Mesendoderm (in vitro differentiated cells): Measurements from ENCODE around the gene SEMA4A.

Source experiments
- DNase-seq: peaks from one replicate; pipeline ENCODE4 v3.0.0; 2013
- H2AK5ac ChIP-seq: 2 replicates; pipeline ENCODE4 v1.6.1; 2013; ENCODE audit warnings: low read length, inconsistent platforms
- H2BK120ac ChIP-seq: 2 replicates; pipeline ENCODE4 v1.6.1; 2013; ENCODE audit warnings: low read depth, mild to moderate bottlenecking, low read length, moderate library complexity, mixed read lengths
- H2BK15ac ChIP-seq: replicated peaks from 2 replicates; pipeline ENCODE4 v1.6.1; 2013; ENCODE audit warnings: low read depth, mild to moderate bottlenecking, moderate library complexity
- H2BK5ac ChIP-seq: 2 replicates; pipeline ENCODE4 v1.6.1; 2013; ENCODE audit warnings: low read length, inconsistent platforms
- H3K18ac ChIP-seq: 2 replicates; pipeline ENCODE4 v1.6.1; 2013; ENCODE audit warnings: mild to moderate bottlenecking, low read length, mixed read lengths
- H3K23ac ChIP-seq: one replicate; pipeline ENCODE4 v1.6.1; 2013; ENCODE audit warnings: low read length
- H3K27ac ChIP-seq: 2 replicates; pipeline ENCODE4 v1.5.1; 2013; ENCODE audit warnings: low read depth, mild to moderate bottlenecking, inconsistent platforms, low read length, moderate library complexity
- H3K27me3 ChIP-seq: 2 replicates; pipeline ENCODE4 v1.6.1; 2013; ENCODE audit warnings: low read length, control low read depth, mild to moderate bottlenecking, inconsistent platforms; ENCODE audit not compliant: insufficient read depth, poor library complexity
- H3K36me3 ChIP-seq: 2 replicates; pipeline ENCODE4 v1.6.1; 2013; ENCODE audit warnings: low read length, inconsistent platforms; ENCODE audit not compliant: control insufficient read depth, insufficient read depth
- H3K4ac ChIP-seq: one replicate; pipeline ENCODE4 v1.6.1; 2013; ENCODE audit warnings: low read depth, mild to moderate bottlenecking, low read length, moderate library complexity
- H3K4me1 ChIP-seq: 2 replicates; pipeline ENCODE4 v1.6.1; 2013; ENCODE audit warnings: low read depth, low read length, inconsistent platforms; ENCODE audit not compliant: control insufficient read depth
- H3K4me2 ChIP-seq: 2 replicates; pipeline ENCODE4 v1.6.1; 2013; ENCODE audit warnings: low read length
- H3K4me3 ChIP-seq: 2 replicates; pipeline ENCODE4 v1.5.1; 2013; ENCODE audit warnings: mild to moderate bottlenecking, low read length
- H3K56ac ChIP-seq: one replicate; pipeline ENCODE4 v1.6.1; 2013; ENCODE audit warnings: low read length
- H3K79me1 ChIP-seq: 2 replicates; pipeline ENCODE4 v1.6.1; 2013; ENCODE audit warnings: low read length, inconsistent platforms
- H3K79me2 ChIP-seq: 2 replicates; pipeline ENCODE4 v1.6.1; 2013; ENCODE audit warnings: mild to moderate bottlenecking, low read length; ENCODE audit not compliant: control insufficient read depth, insufficient read depth
- H3K9ac ChIP-seq: 2 replicates; pipeline ENCODE4 v1.6.1; 2013; ENCODE audit warnings: low read length, inconsistent platforms
- H4K5ac ChIP-seq: one replicate; pipeline ENCODE4 v1.6.1; 2013; ENCODE audit warnings: low read length
- H4K8ac ChIP-seq: one replicate; pipeline ENCODE4 v1.6.1; 2013; ENCODE audit warnings: low read depth, mild to moderate bottlenecking, control low read depth, low read length, moderate library complexity
- WGBS: extraction: QIAGEN DNeasy Blood & Tissue Kit; methylation state at CpG from one replicate; pipeline ENCODE4 v1.1.7; 2013; ENCODE audit warnings: low lambda C conversion rate, missing lambda C conversion rate; ENCODE audit not compliant: insufficient coverage; ENCODE audit errors: extremely low coverage; 5-methylcytosine and 5-hydroxymethylcytosine counted together

Gene SEMA4A

GRCh38 chr1:156191292-156191964 lies 38.0 kb downstream of the SEMA4A start:
- Histone ChIP-seq H3K23ac (no peak overlapping the region), H3K9ac (no peak overlapping the region), H3K4me2 (no peak overlapping the region), H2AK5ac (no peak overlapping the region), H2BK120ac (no peak overlapping the region), H3K79me2 (peaks cover 22% of the 10 kb centered on the region), H3K4ac (no peak overlapping the region), H2BK15ac (no peak overlapping the region), H4K8ac (no peak overlapping the region), H3K79me1 (peaks cover 21% of the 10 kb centered on the region), H3K27me3 (no peaks in the 10 kb centered on the region), H3K27ac (no peak overlapping the region), H2BK5ac (no peak overlapping the region), H3K4me3 (no peak overlapping the region), H3K36me3 (peaks cover 6% of the 10 kb centered on the region), H3K4me1 (peaks cover 3% of the 10 kb centered on the region), H3K56ac (no peak overlapping the region), H3K18ac (no peak overlapping the region), H4K5ac (no peak overlapping the region)
- WGBS = no CpG with 5 or more reads among the region's 4 CpGs
- no peak for DNase-seq

GRCh38 chr1:156193208-156193487 lies 39.8 kb downstream of the SEMA4A start:
- Histone ChIP-seq H3K4me3 (no peak overlapping the region), H3K27ac (no peak overlapping the region), H2BK15ac (no peak overlapping the region), H3K79me2 (peaks cover 33% of the 10 kb centered on the region), H2AK5ac (peak overlapping the region; percentile 24), H3K56ac (peak overlapping the region; percentile 73), H3K27me3 (no peaks in the 10 kb centered on the region), H2BK5ac (no peak overlapping the region), H4K5ac (peak overlapping the region; percentile 35), H3K4ac (peak overlapping the region; percentile 99), H2BK120ac (peak overlapping the region; percentile 4), H3K23ac (no peak overlapping the region), H3K4me2 (no peak overlapping the region), H3K18ac (peak overlapping the region; percentile 88), H3K79me1 (peaks cover 30% of the 10 kb centered on the region), H3K36me3 (peaks cover 6% of the 10 kb centered on the region), H3K9ac (no peak overlapping the region), H4K8ac (no peak overlapping the region), H3K4me1 (peaks cover 3% of the 10 kb centered on the region)
- no peak for DNase-seq
- no CpG with 5 or more reads among the region's 7 CpGs for WGBS

- H3K18ac ChIP-seq = peak within 1 kb of the TSS; percentile 88
- peak within 1 kb of the TSS; percentile 97 for H3K23ac ChIP-seq
- no peak within 1 kb of the TSS for H2BK15ac ChIP-seq
- peak within 1 kb of the TSS; percentile 100 for H3K4me3 ChIP-seq
- peaks cover 34% of the 10 kb centered on the region for H3K79me2 ChIP-seq
- H3K27ac ChIP-seq = peak within 1 kb of the TSS; percentile 11
- H3K4me1 ChIP-seq = peaks cover 3% of the 10 kb centered on the region
- H3K4ac ChIP-seq = peak within 1 kb of the TSS; percentile 99
- H3K56ac ChIP-seq = peak within 1 kb of the TSS; percentile 97
- H3K4me2 ChIP-seq = peak within 1 kb of the TSS; percentile 99
- WGBS = no CpG with 5 or more reads among the region's 59 CpGs
- H4K5ac ChIP-seq = peak within 1 kb of the TSS; percentile 35
- H2BK5ac ChIP-seq = peak within 1 kb of the TSS; percentile 31
- H4K8ac ChIP-seq = no peak within 1 kb of the TSS
- peaks cover 31% of the 10 kb centered on the region for H3K79me1 ChIP-seq
- H3K27me3 ChIP-seq = no peaks in the 10 kb centered on the region
- peak within 1 kb of the TSS; percentile 97 for H3K9ac ChIP-seq
- DNase-seq = peak; percentile 100
- H2AK5ac ChIP-seq = peak within 1 kb of the TSS; percentile 96
- H3K36me3 ChIP-seq = peaks cover 6% of the 10 kb centered on the region
- H2BK120ac ChIP-seq = peak within 1 kb of the TSS; percentile 4
These were observed 40.3 kb downstream of the SEMA4A start, which contains the start of gene SLC25A44 for GRCh38 chr1:156193488-156194299. SLC25A44 (plus strand) TSS chr1:156194104; CDS start chr1:156199848, 5,744 bp downstream.

GRCh38 chr1:156194300-156194652 lies 40.9 kb downstream of the SEMA4A start:
- Histone ChIP-seq H4K5ac (no peak overlapping the region), H3K36me3 (peaks cover 6% of the 10 kb centered on the region), H3K4me2 (peak overlapping the region; percentile 99), H2AK5ac (peak overlapping the region; percentile 96), H3K56ac (peak overlapping the region; percentile 97), H3K18ac (no peak overlapping the region), H3K4me1 (peaks cover 3% of the 10 kb centered on the region), H3K4me3 (peak overlapping the region; percentile 100), H3K27me3 (no peaks in the 10 kb centered on the region), H3K79me1 (peaks cover 36% of the 10 kb centered on the region), H2BK120ac (no peak overlapping the region), H2BK15ac (no peak overlapping the region), H3K4ac (no peak overlapping the region), H4K8ac (no peak overlapping the region), H3K23ac (peak overlapping the region; percentile 97), H3K79me2 (peaks cover 37% of the 10 kb centered on the region), H3K27ac (no peak overlapping the region), H2BK5ac (peak overlapping the region; percentile 30), H3K9ac (peak overlapping the region; percentile 97)
- no peak for DNase-seq
- no CpG with 5 or more reads among the region's 14 CpGs for WGBS

- Histone ChIP-seq H3K79me2 (peaks cover 37% of the 10 kb centered on the region), H2BK15ac (no peak overlapping the region), H2BK5ac (no peak overlapping the region), H4K5ac (no peak overlapping the region), H3K23ac (no peak overlapping the region), H3K4me2 (no peak overlapping the region), H2BK120ac (no peak overlapping the region), H3K4me1 (peaks cover 3% of the 10 kb centered on the region), H4K8ac (no peak overlapping the region), H2AK5ac (no peak overlapping the region), H3K18ac (no peak overlapping the region), H3K36me3 (peaks cover 10% of the 10 kb centered on the region), H3K4me3 (no peak overlapping the region), H3K9ac (no peak overlapping the region), H3K4ac (no peak overlapping the region), H3K27me3 (no peaks in the 10 kb centered on the region), H3K27ac (no peak overlapping the region), H3K79me1 (peaks cover 43% of the 10 kb centered on the region), H3K56ac (no peak overlapping the region)
- no CpG with 5 or more reads among the region's 4 CpGs for whole genome bisulfite sequencing
- DNase-seq = no peak
These were observed 42.5 kb downstream of the SEMA4A start for GRCh38 chr1:156195853-156196252.
